Measurements from ENCODE around the gene VMAC. TPM values are rescaled to one million over a fixed set of nuclear protein-coding genes. Genes with fewer than 3 reads are reported as not detected.

The VMAC gene
- total and polyA plus RNA-seq, 2 donors (not counting 3 experiments of a cell fraction or from before 2014, with no cell fraction given): 4.7 to 6.9 TPM

- H3K36me3 ChIP-seq (ENCODE audit: control insufficient read depth in 2 of 2, extremely low read depth in 1 of 2, insufficient read depth in 2 of 2, low read length in 2 of 2): peaks cover 0 to 2% of the 10 kb centered on the region in 2 experiments
- no TSS peak for BruUV-seq (replicated peaks)
- no peaks in the 10 kb centered on the region for H4K20me1 ChIP-seq (replicated peaks; ENCODE audit: control insufficient read depth, extremely low read depth, insufficient read depth, low read length)
Observed at GRCh38 chr19:5907241-5907640, 2.6 kb downstream of the VMAC start.

GRCh38 chr19:5908773-5909442 lies 4.2 kb downstream of the VMAC start:
- Histone ChIP-seq H3K9me1 (replicated peaks; ENCODE audit: control insufficient read depth, extremely low read depth, insufficient read depth, low read length) (no peaks in the 10 kb centered on the region), H3K9ac (replicated peaks; ENCODE audit: extremely low read depth, insufficient read depth, low read length) (no peak overlapping the region), H3K9me3 (replicated peaks; ENCODE audit: control insufficient read depth, insufficient read depth, low read length) (no peaks in the 10 kb centered on the region), H2AFZ (ENCODE audit: low read depth, low read length) (no peak overlapping the region), H3K4me3 (replicated peaks in 1 of 3; ENCODE audit: insufficient read depth in 1 of 3, low read depth in 1 of 3, low read length in 3 of 3) (no peak overlapping the region), H3K27me3 (ENCODE audit: control insufficient read depth in 2 of 2, insufficient read depth in 2 of 2, low read length in 2 of 2) (no peaks in the 10 kb centered on the region), H3K27ac (ENCODE audit: insufficient read depth, low read depth, low read length) (no peak overlapping the region), H3K79me2 (ENCODE audit: control insufficient read depth, insufficient read depth, low read length) (no peaks in the 10 kb centered on the region), H3K36me3 (ENCODE audit: control insufficient read depth in 2 of 2, extremely low read depth in 1 of 2, insufficient read depth in 2 of 2, low read length in 2 of 2) (peaks cover 0 to 2% of the 10 kb centered on the region in 2 experiments), H3K4me1 (ENCODE audit: control insufficient read depth, extremely low read depth, insufficient read depth, low read length) (peaks cover 3% of the 10 kb centered on the region), H4K20me1 (replicated peaks; ENCODE audit: control insufficient read depth, extremely low read depth, insufficient read depth, low read length) (no peaks in the 10 kb centered on the region), H3K4me2 (ENCODE audit: insufficient read depth, low read length) (no peak overlapping the region)
- ChIA-PET CTCF (interaction anchor here (1.1 kb wide), 1 partner anchor 59 kb away, joined by 4 read pairs; no protein-coding TSS in a partner anchor), POLR2A (no interaction called here)
- TF ChIP-seq POLR2A (IDR thresholded peaks at IDR 0.05; ENCODE audit: low read depth, low read length): no peak
- TF ChIP-seq FOS (IDR thresholded peaks at IDR 0.05; ENCODE audit: borderline replicate concordance, insufficient read depth, low read length): no peak
- TF ChIP-seq MAX (IDR thresholded peaks at IDR 0.05; ENCODE audit: insufficient read depth, insufficient read length): no peak
- no peak for TF ChIP-seq GATA2 (IDR thresholded peaks at IDR 0.05; ENCODE audit: insufficient read depth, insufficient read length, low read depth, low read length)
- no peak for TF ChIP-seq MYC (IDR thresholded peaks at IDR 0.05; ENCODE audit: low read depth, low read length)
- no peak for TF ChIP-seq CTCF (IDR thresholded peaks at IDR 0.05; ENCODE audit: extremely low read depth in 1 of 2, insufficient read depth in 1 of 2, low read depth in 1 of 2, low read length in 2 of 2)
- TF ChIP-seq JUN (IDR thresholded peaks at IDR 0.05; ENCODE audit: borderline replicate concordance, insufficient read depth, insufficient read length, low read depth): no peak
- TF ChIP-seq EZH2 (IDR thresholded peaks at IDR 0.05; ENCODE audit: borderline replicate concordance, low read depth, low read length, severe bottlenecking): no peak
- no peak for TF ChIP-seq POLR2AphosphoS5 (IDR thresholded peaks at IDR 0.05; ENCODE audit: insufficient read depth, low read depth, low read length)
- BruUV-seq (replicated peaks): no TSS peak
- dilution Hi-C loops (cut with MboI; ENCODE audit: extremely low pct_ligation_motif_present, low sequenced_read_pairs): no loop called here
- FAIRE-seq: no peak
- intact Hi-C loops (cut with micrococcal nuclease): loop anchor here (10.0 kb wide), 1 partner anchor 206 kb away; the partner anchor contains the start of gene RFX2
- no peak for DNase-seq (ENCODE audit: low read depth, low spot score)

More at GRCh38 chr19:5907241-5907640, 2.6 kb downstream of the VMAC start:
- dilution Hi-C loops (cut with MboI; ENCODE audit: extremely low pct_ligation_motif_present, low sequenced_read_pairs) (no loop called here), intact Hi-C loops (cut with micrococcal nuclease) (loop anchor here (10.0 kb wide), 1 partner anchor 208 kb away; the partner anchor contains the start of gene RFX2)
- FAIRE-seq: no peak
- no peaks in the 10 kb centered on the region for H3K9me1 ChIP-seq (replicated peaks; ENCODE audit: control insufficient read depth, extremely low read depth, insufficient read depth, low read length)
- no peak overlapping the region for H3K27ac ChIP-seq (ENCODE audit: insufficient read depth, low read depth, low read length)
- H3K27me3 ChIP-seq (ENCODE audit: control insufficient read depth in 2 of 2, insufficient read depth in 2 of 2, low read length in 2 of 2): no peaks in the 10 kb centered on the region
- no peak for TF ChIP-seq POLR2AphosphoS5 (IDR thresholded peaks at IDR 0.05; ENCODE audit: insufficient read depth, low read depth, low read length)
- no peak for TF ChIP-seq GATA2 (IDR thresholded peaks at IDR 0.05; ENCODE audit: insufficient read depth, insufficient read length, low read depth, low read length)
- TF ChIP-seq MAX (IDR thresholded peaks at IDR 0.05; ENCODE audit: insufficient read depth, insufficient read length): no peak
- no peak for TF ChIP-seq POLR2A (IDR thresholded peaks at IDR 0.05; ENCODE audit: low read depth, low read length)
- no peak for TF ChIP-seq JUN (IDR thresholded peaks at IDR 0.05; ENCODE audit: borderline replicate concordance, insufficient read depth, insufficient read length, low read depth)
- H3K9ac ChIP-seq (replicated peaks; ENCODE audit: extremely low read depth, insufficient read depth, low read length): no peak overlapping the region
- no peak overlapping the region for H3K4me3 ChIP-seq (replicated peaks in 1 of 3; ENCODE audit: insufficient read depth in 1 of 3, low read depth in 1 of 3, low read length in 3 of 3)
- peaks cover 12% of the 10 kb centered on the region for H3K79me2 ChIP-seq (ENCODE audit: control insufficient read depth, insufficient read depth, low read length)
- no peak overlapping the region for H2AFZ ChIP-seq (ENCODE audit: low read depth, low read length)
- no peak overlapping the region for H3K4me2 ChIP-seq (ENCODE audit: insufficient read depth, low read length)
- H3K9me3 ChIP-seq (replicated peaks; ENCODE audit: control insufficient read depth, insufficient read depth, low read length): no peaks in the 10 kb centered on the region
- DNase-seq (ENCODE audit: low read depth, low spot score): peak; percentile 18
- CTCF ChIA-PET: interaction anchor here (1.2 kb wide), 1 partner anchor 103 kb away, joined by 4 read pairs; no protein-coding TSS in a partner anchor
- peaks cover 8% of the 10 kb centered on the region for H3K4me1 ChIP-seq (ENCODE audit: control insufficient read depth, extremely low read depth, insufficient read depth, low read length)
- POLR2A ChIA-PET: no interaction called here
